Ovary (tissue), 9 donors: ENCODE measurements around the gene VIPR1. TPM values are rescaled to one million over a fixed set of nuclear protein-coding genes. Genes with fewer than 3 reads are reported as not detected.

Experiments
- DNase-seq, 5 donors: peaks; one replicate each; pipeline ENCODE4 v3.0.0-alpha.2; 2019 to 2020
- H3K27ac ChIP-seq, 2 donors: fragments of 200-600 bp; one replicate each; pipeline versions ENCODE4 v1.5.1 to v1.8.0; 2019 to 2022
- H3K27me3 ChIP-seq: fragments of 200-600 bp; one replicate; pipeline ENCODE4 v1.8.0; 2022
- H3K36me3 ChIP-seq: fragments of 200-600 bp; sonication (generic); one replicate; pipeline ENCODE4 v1.5.1; 2019
- H3K4me1 ChIP-seq: one replicate; pipeline ENCODE4 v1.8.1; 2013; ENCODE audit warnings: mild to moderate bottlenecking, moderate library complexity; ENCODE audit not compliant: insufficient read depth
- H3K4me3 ChIP-seq: fragments of 200-600 bp; sonication (generic); one replicate; pipeline ENCODE4 v1.5.1; 2017
- H3K9me3 ChIP-seq, 2 donors: fragments of 200-600 bp in 1 of 2; sonication (generic) in 1 of 2; one replicate each; pipeline versions ENCODE4 v1.5.1 to v1.8.1; 2013 to 2019; ENCODE audit warnings: mild to moderate bottlenecking in 1 of 2, moderate library complexity in 1 of 2
- CTCF ChIP-seq, 3 donors: fragments of 450-650 bp in 2 of 3; fragments of 200-600 bp in 1 of 3; IDR thresholded peaks; one replicate each; pipeline versions ENCODE4 v1.5.1 to v1.8.0; 2016 to 2022; ENCODE audit warnings: antibody characterized with exemption in 3 of 3, mild to moderate bottlenecking in 1 of 3
- EP300 ChIP-seq: sonication (generic); formaldehyde crosslinking; IDR thresholded peaks from one replicate; pipeline ENCODE4 v1.6.1; 2017; ENCODE audit warnings: antibody characterized with exemption
- POLR2A ChIP-seq: fragments of 450-650 bp; IDR thresholded peaks from one replicate; pipeline ENCODE4 v1.6.1; 2017; ENCODE audit warnings: antibody characterized with exemption, mild to moderate bottlenecking, moderate library complexity
- WGBS, 3 donors: extraction: QIAGEN DNeasy Blood & Tissue Kit in 1 of 3; methylation state at CpG; one replicate each; pipeline versions ENCODE4 v1.1.5 to v1.1.7; 2013 to 2017; 5-methylcytosine and 5-hydroxymethylcytosine counted together
- intact Hi-C, 4 donors: fragments of 100-400 bp; cut with DNase I; formaldehyde crosslinking; loops; one replicate each; pipeline versions ENCODE4 v1.11.0 to v1.15.1; 2022 to 2023
- polyA plus RNA-seq, 2 donors: library from polyadenylated mRNA; stranded (reverse); fragments of 200-250 nt in 1 of 2; fragments of 350-450 nt in 1 of 2; fragmentation: Illumina TruSeq in 1 of 2; extraction: RNeasy Lipid Tissue Mini Kit (QIAGEN cat#74804) in 1 of 2; gene quantifications; one replicate each; pipeline ENCODE4 v1.2.3, GENCODE V29; 2013 to 2014
- total RNA-seq, 7 donors: library from RNA; depleted of rRNA in 2 of 7; stranded (reverse); fragments of >200 nt in 2 of 7; fragmentation: NEBNext Ultra II Directional in 3 of 7; extraction: Animal tissue kit (Norgen Biotek cat#: 25700) in 3 of 7; gene quantifications; one replicate each; pipeline versions ENCODE4 v1.1.0 to v1.2.4, GENCODE V29; 2016 to 2023
- donor health status: DM: no; HTN: no; CAD: no; lungs with moderate emphysema.
- donor health status: DM: no; HTN: no; CAD: no.
- donor health status: Bipolar disorder and iron deficiency.
- donor health status: DM: yes; HTN: yes; CAD: no.
- donor health status: DM: no; HTN: no; CAD: no.
- donor health status: DM: yes; HTN: yes; CAD: no.

The VIPR1 gene
- total and polyA plus RNA-seq, 9 donors: 0.12 to 2.2 (median 0.47) TPM

GRCh38 chr3:42495393-42495792, 7.0 kb upstream of the VIPR1 start:
- TF ChIP-seq POLR2A (no peak), EP300 (no peak), CTCF (IDR thresholded peaks at IDR 0.05) (no peak)
- peak in 1 of 5 donors; percentile 0 for DNase-seq
- H3K4me3 ChIP-seq: no peak overlapping the region
- no peaks in the 10 kb centered on the region for H3K9me3 ChIP-seq
- H3K27ac ChIP-seq: no peak overlapping the region
- H3K27me3 ChIP-seq: no peaks in the 10 kb centered on the region
- no peaks in the 10 kb centered on the region for H3K36me3 ChIP-seq
- H3K4me1 ChIP-seq: peaks cover 2% of the 10 kb centered on the region
- intact Hi-C loops: no loop called here

GRCh38 chr3:42497009-42497731, 5.3 kb upstream of the VIPR1 start:
- Histone ChIP-seq H3K27me3 (no peaks in the 10 kb centered on the region), H3K27ac (no peak overlapping the region), H3K9me3 (no peaks in the 10 kb centered on the region), H3K4me1 (peaks cover 4% of the 10 kb centered on the region), H3K36me3 (no peaks in the 10 kb centered on the region), H3K4me3 (no peak overlapping the region)
- no peak for TF ChIP-seq EP300
- no peak for TF ChIP-seq POLR2A
- no peak for TF ChIP-seq CTCF (IDR thresholded peaks at IDR 0.05)
- 28 to 35% (median 30%) methylated on average over 13 of the region's 13 CpGs for WGBS, 3 donors
- DNase-seq: no peak
- intact Hi-C loops: no loop called here

- H3K36me3 ChIP-seq: no peaks in the 10 kb centered on the region
- intact Hi-C loops: no loop called here
- TF ChIP-seq POLR2A: no peak
- TF ChIP-seq CTCF (IDR thresholded peaks at IDR 0.05): no peak
- no peak for TF ChIP-seq EP300
- DNase-seq: no peak
- no peak overlapping the region for H3K4me3 ChIP-seq
- 50 to 86% (median 72%) methylated on average over 1 of the region's 1 CpG for WGBS, 3 donors
- no peak overlapping the region for H3K27ac ChIP-seq
- H3K4me1 ChIP-seq: peaks cover 4% of the 10 kb centered on the region
- H3K9me3 ChIP-seq: no peaks in the 10 kb centered on the region
- H3K27me3 ChIP-seq: no peaks in the 10 kb centered on the region
Observed at GRCh38 chr3:42498034-42498433, 4.4 kb upstream of the VIPR1 start.

- DNase-seq: no peak
- intact Hi-C loops: no loop called here
- Histone ChIP-seq H3K27ac (no peak overlapping the region), H3K9me3 (no peaks in the 10 kb centered on the region), H3K4me1 (peaks cover 4% of the 10 kb centered on the region), H3K36me3 (no peaks in the 10 kb centered on the region), H3K27me3 (no peaks in the 10 kb centered on the region), H3K4me3 (no peak overlapping the region)
- TF ChIP-seq CTCF (IDR thresholded peaks at IDR 0.05) (no peak), POLR2A (no peak), EP300 (no peak)
- WGBS, 3 donors: 55 to 66% (median 65%) methylated on average over 13 of the region's 13 CpGs
Observed at GRCh38 chr3:42498791-42499477, 3.5 kb upstream of the VIPR1 start.
